ENCODE measurements around the gene C1orf116. TPM values are rescaled to one million over a fixed set of nuclear protein-coding genes. Genes with fewer than 3 reads are reported as not detected.

C1orf116 gene
- total RNA-seq, 6 donors from 2014 or later = 92.5 to 222 (median 193) TPM

- no peaks in the 10 kb centered on the region for H3K9me3 ChIP-seq
- WGBS, 2 donors = 89 to 92% methylated on average over 10 of the region's 10 CpGs
- H3K27me3 ChIP-seq = no peaks in the 10 kb centered on the region
- no peak for TF ChIP-seq POLR2AphosphoS5 (IDR thresholded peaks at IDR 0.05)
- TF ChIP-seq EP300 (IDR thresholded peaks at IDR 0.05) = no peak
- no peak for TF ChIP-seq POLR2A (IDR thresholded peaks at IDR 0.05)
- TF ChIP-seq CTCF (IDR thresholded peaks at IDR 0.05) = no peak
- H3K4me3 ChIP-seq = no peak overlapping the region
- peaks cover 0 to 44% (median 13%) of the 10 kb centered on the region in 4 donors for H3K4me1 ChIP-seq
- ATAC-seq (ENCODE audit: low FRiP score in 2 of 2) (no peak), DNase-seq (no peak)
- no peaks in the 10 kb centered on the region for H3K36me3 ChIP-seq
- H3K27ac ChIP-seq = peak overlapping the region; percentile 71 to 87 (median 75)
These were observed 23.2 kb downstream of the C1orf116 start for GRCh38 chr1:207009182-207009850.

DNA sequence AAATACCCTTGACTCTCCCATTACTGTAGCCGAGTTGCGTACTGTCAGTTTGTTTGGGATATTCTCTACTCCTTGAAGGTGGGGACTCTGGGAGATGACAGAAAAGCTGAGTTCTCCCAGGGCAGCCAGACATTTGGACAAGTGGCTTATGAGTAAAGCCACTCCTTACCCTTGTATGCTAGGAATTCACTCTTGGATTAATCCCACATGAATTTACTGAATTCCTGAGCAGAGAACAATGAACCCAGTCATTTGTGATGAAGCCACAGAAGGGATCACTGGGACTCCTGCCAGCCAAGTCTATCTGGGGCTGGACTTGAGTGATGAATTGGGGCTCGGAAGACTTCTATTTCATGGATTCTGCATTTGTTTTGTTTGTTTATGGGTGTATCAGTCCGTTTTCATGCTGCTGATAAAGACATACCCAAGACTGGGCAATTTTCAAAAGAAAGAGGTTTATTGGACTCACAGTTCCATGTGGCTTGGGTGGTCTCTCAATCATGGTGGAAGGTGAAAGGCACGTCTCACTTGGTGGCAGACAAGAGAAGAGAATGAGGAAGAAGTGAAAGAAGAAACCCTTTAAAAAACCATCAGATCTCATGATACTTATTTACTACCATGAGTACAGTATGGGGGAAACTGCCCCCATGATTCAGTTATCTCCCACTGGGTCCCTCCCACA, 25.1 kb downstream of the C1orf116 start:
- H3K27ac ChIP-seq = peak overlapping the region; percentile 71 to 87 (median 75)
- H3K4me3 ChIP-seq = no peak overlapping the region
- peak; percentile 10 to 25 for ATAC-seq (ENCODE audit: low FRiP score in 2 of 2)
- WGBS, 2 donors = 60 to 64% methylated on average over 5 of the region's 5 CpGs
- no peaks in the 10 kb centered on the region for H3K36me3 ChIP-seq
- H3K9me3 ChIP-seq = no peaks in the 10 kb centered on the region
- TF ChIP-seq POLR2A (IDR thresholded peaks at IDR 0.05) (no peak), EP300 (IDR thresholded peaks at IDR 0.05) (peak in 3 of 4 donors; percentile 46 to 75 (median 50)), CTCF (IDR thresholded peaks at IDR 0.05) (no peak), POLR2AphosphoS5 (IDR thresholded peaks at IDR 0.05) (no peak)
- DNase-seq = peak in 1 of 2 donors; percentile 60
- no peaks in the 10 kb centered on the region for H3K27me3 ChIP-seq
- H3K4me1 ChIP-seq = peaks cover 3 to 60% (median 17%) of the 10 kb centered on the region in 4 donors

- Histone ChIP-seq H3K27me3 (no peaks in the 10 kb centered on the region), H3K36me3 (no peaks in the 10 kb centered on the region), H3K27ac (peak overlapping the region; percentile 57 to 87 (median 68)), H3K9me3 (no peaks in the 10 kb centered on the region), H3K4me1 (peaks cover 3 to 61% (median 17%) of the 10 kb centered on the region in 4 donors), H3K4me3 (no peak overlapping the region)
- TF ChIP-seq CTCF (IDR thresholded peaks at IDR 0.05) (no peak), POLR2AphosphoS5 (IDR thresholded peaks at IDR 0.05) (no peak), EP300 (IDR thresholded peaks at IDR 0.05) (no peak), POLR2A (IDR thresholded peaks at IDR 0.05) (no peak)
- DNase-seq = no peak
- no peak for ATAC-seq (ENCODE audit: low FRiP score in 2 of 2)
- 67 to 78% methylated on average over 3 of the region's 3 CpGs for WGBS, 2 donors
These were observed 25.6 kb downstream of the C1orf116 start for GRCh38 chr1:207006914-207007313.

GRCh38 chr1:207006083-207006482, 26.5 kb downstream of the C1orf116 start:
- H3K27ac ChIP-seq = peak overlapping the region; percentile 57 to 87 (median 68)
- H3K4me3 ChIP-seq = no peak overlapping the region
- H3K36me3 ChIP-seq = no peaks in the 10 kb centered on the region
- H3K9me3 ChIP-seq = no peaks in the 10 kb centered on the region
- 81 to 86% methylated on average over 3 of the region's 3 CpGs for WGBS, 2 donors
- ATAC-seq (ENCODE audit: low FRiP score in 2 of 2) (no peak), DNase-seq (no peak)
- peaks cover 2 to 65% (median 17%) of the 10 kb centered on the region in 4 donors for H3K4me1 ChIP-seq
- TF ChIP-seq EP300 (IDR thresholded peaks at IDR 0.05) = no peak
- no peaks in the 10 kb centered on the region for H3K27me3 ChIP-seq

DNA sequence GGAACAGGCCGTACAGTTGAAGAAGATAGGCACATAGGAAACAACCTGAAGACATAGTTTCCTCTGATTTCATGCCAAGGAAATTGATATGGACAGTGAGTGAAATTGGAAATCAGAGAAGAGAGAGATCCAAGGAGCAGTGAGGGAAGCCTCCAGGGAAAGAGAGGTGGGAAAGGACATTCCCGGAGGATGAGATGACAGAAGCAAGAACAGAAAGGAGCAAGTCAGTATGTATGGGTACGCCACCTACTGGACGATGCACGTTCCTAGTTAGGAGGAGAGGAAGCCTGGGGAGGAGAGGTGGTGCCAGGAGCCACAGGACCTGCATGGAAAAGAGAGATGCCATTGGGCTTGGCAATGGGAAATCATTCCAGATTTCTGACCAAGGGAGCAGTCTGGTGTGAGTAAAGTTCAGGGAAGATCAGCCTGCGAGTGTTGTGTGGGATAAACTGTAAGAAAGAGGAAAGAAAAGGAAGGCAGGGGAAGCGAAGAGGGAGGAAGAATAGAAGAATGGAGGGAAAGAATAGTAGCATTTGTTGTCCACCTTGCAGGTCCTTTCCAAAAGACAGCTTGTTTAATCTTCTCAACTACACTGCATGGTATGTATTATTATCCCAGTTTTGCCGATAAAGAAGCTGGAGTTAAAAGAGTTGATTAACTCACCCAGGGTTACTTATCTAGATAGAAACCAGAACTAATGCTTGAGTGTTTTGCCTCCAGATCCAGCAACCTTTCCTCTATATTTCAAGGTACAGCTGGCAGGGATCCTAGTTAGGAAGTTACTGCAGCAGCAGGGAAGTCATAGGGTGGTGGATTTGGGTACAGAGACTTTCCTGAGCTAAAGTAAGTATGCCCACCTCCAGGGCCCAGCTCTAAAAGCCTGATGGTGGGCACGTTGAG, 27.4 kb downstream of the C1orf116 start:
- 37 to 38% methylated on average over 9 of the region's 9 CpGs for WGBS, 2 donors
- peaks cover 0 to 62% (median 17%) of the 10 kb centered on the region in 4 donors for H3K4me1 ChIP-seq
- no peaks in the 10 kb centered on the region for H3K36me3 ChIP-seq
- DNase-seq = peak in 1 of 2 donors; percentile 79
- H3K27me3 ChIP-seq = no peaks in the 10 kb centered on the region
- no peaks in the 10 kb centered on the region for H3K9me3 ChIP-seq
- peak overlapping the region; percentile 57 to 87 (median 71) for H3K27ac ChIP-seq
- H3K4me3 ChIP-seq = no peak overlapping the region
- ATAC-seq (ENCODE audit: low FRiP score in 2 of 2) = peak; percentile 67
- no peak for TF ChIP-seq EP300 (IDR thresholded peaks at IDR 0.05)
- no peak for TF ChIP-seq POLR2A (IDR thresholded peaks at IDR 0.05)
- peak; percentile 47 to 68 (median 60) for TF ChIP-seq CTCF (IDR thresholded peaks at IDR 0.05)
